Measurements from ENCODE around the gene TAS1R1.

- TF ChIP-seq, protein P1, sequence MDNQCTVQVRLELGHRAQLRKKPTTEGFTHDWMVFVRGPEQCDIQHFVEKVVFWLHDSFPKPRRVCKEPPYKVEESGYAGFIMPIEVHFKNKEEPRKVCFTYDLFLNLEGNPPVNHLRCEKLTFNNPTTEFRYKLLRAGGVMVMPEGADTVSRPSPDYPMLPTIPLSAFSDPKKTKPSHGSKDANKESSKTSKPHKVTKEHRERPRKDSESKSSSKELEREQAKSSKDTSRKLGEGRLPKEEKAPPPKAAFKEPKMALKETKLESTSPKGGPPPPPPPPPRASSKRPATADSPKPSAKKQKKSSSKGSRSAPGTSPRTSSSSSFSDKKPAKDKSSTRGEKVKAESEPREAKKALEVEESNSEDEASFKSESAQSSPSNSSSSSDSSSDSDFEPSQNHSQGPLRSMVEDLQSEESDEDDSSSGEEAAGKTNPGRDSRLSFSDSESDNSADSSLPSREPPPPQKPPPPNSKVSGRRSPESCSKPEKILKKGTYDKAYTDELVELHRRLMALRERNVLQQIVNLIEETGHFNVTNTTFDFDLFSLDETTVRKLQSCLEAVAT (IDR thresholded peaks at IDR 0.05), result no peak
- TF ChIP-seq CTCF (IDR thresholded peaks at IDR 0.05 in 2 of 3, conservative IDR thresholded peaks at IDR 0.05 in 1 of 3; ENCODE audit: control insufficient read depth in 2 of 3, extremely low read depth in 1 of 3, insufficient read depth in 1 of 3, low read depth in 3 of 3, low read length in 3 of 3), result no peak
- TF ChIP-seq RAD21 (IDR thresholded peaks at IDR 0.05; ENCODE audit: insufficient read depth, low read depth, low read length), result no peak
- TF ChIP-seq HCFC1 (IDR thresholded peaks at IDR 0.05; ENCODE audit: low read length), result no peak
- TF ChIP-seq EZH2 (IDR thresholded peaks at IDR 0.05; ENCODE audit: borderline replicate concordance, control insufficient read depth, low read depth, low read length), result no peak
- TF ChIP-seq ZBTB11 (CRISPR knock-in tag; IDR thresholded peaks at IDR 0.05), result no peak
- TF ChIP-seq PAX5 (IDR thresholded peaks at IDR 0.05; ENCODE audit: borderline replicate concordance, low read depth, low read length), result no peak
Measured at GRCh38 chr1:6515771-6516170, 39.3 kb upstream of the TAS1R1 start.

All from GM12878 (cell line).